Measurements from ENCODE around the gene HYAL3. TPM values are rescaled to one million over a fixed set of nuclear protein-coding genes. Genes with fewer than 3 reads are reported as not detected.

Gene HYAL3
- total and polyA plus RNA-seq, 2 of the 13 experiments (the other 11 are each of a cell fraction or from before 2014, with no cell fraction given): 5.5 to 10.4 TPM

- TF ChIP-seq HNF4A (CRISPR knock-in tag; IDR thresholded peaks at IDR 0.05) (no peak), ZNF432 (CRISPR knock-in tag; IDR thresholded peaks at IDR 0.05; ENCODE audit: borderline replicate concordance) (no peak), FOXO1 (CRISPR knock-in tag; IDR thresholded peaks at IDR 0.05) (no peak), SRSF4 (IDR thresholded peaks at IDR 0.05; ENCODE audit: low read depth, low read length, poor library complexity, severe bottlenecking) (no peak)
Measured at GRCh38 chr3:50339485-50340146, 40.4 kb upstream of the HYAL3 start (continued).

DNA sequence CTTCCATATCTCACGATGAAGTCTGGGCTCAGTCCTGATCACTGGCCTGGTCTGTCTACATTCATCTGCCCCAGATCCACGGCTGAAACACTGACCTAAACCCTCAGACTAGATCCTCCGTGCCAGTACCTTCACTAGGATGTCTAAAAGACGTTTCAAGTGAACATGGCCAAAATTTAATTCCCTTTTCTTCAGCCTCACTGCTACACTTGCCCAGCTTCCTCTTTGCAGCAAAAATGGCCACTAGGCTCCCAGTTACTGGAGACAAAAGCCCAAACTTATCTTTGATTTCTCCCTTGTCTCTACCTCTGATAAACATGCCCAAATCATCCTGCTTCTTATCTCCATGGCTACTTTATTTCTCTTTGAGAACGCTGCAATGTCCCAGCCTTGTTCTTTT lies 39.8 kb upstream of the HYAL3 start:
- Histone ChIP-seq H3K4me2 (ENCODE audit: low read depth, low read length) (no peak overlapping the region), H3K79me2 (ENCODE audit: insufficient read depth, low read length) (peaks cover 29% of the 10 kb centered on the region), H3K27me3 (ENCODE audit: control insufficient read depth in 1 of 2, insufficient read depth in 2 of 2, low read length in 2 of 2) (peaks cover 1 to 2% of the 10 kb centered on the region in 2 experiments; a peak in 1 of 5 replicates), H3K36me3 (replicated peaks in 1 of 2; ENCODE audit: control insufficient read depth in 1 of 2, insufficient read depth in 2 of 2, low read length in 2 of 2) (peaks cover 3 to 6% of the 10 kb centered on the region in 2 experiments; a peak in 1 of 5 replicates), H2AFZ (ENCODE audit: low read length) (no peak overlapping the region), H3K9ac (ENCODE audit: insufficient read depth, low read depth, low read length) (no peak overlapping the region), H4K20me1 (ENCODE audit: insufficient read depth, low read length) (peaks cover 5% of the 10 kb centered on the region), H3K4me3 (replicated peaks in 1 of 3; ENCODE audit: insufficient read depth in 1 of 3, low read depth in 2 of 3, low read length in 3 of 3) (no peak overlapping the region), H3K27ac (ENCODE audit: extremely low read length, insufficient read depth, low read length) (no peak overlapping the region), H3K4me1 (ENCODE audit: insufficient read depth, low read length) (peaks cover 61% of the 10 kb centered on the region), H3K9me3 (ENCODE audit: low read length) (no peaks in the 10 kb centered on the region)
- BruUV-seq (replicated peaks): no TSS peak
- ChIA-PET CTCF (ENCODE audit: low intra/inter-chr PET ratio, low total read pairs) (no interaction called here), POLR2A (interaction anchor here (3.4 kb wide), 1 partner anchor 11 kb away, joined by 60 read pairs; the partner anchor contains the start of genes CYB561D2 and NPRL2)
- 90% methylated on average over 5 of the region's 5 CpGs for WGBS (ENCODE audit: low lambda C conversion rate)
- intact Hi-C loops (cut with micrococcal nuclease; ENCODE audit: unreplicated experiment) (no loop called here), in situ Hi-C loops (cut with HindIII; ENCODE audit: extremely low pct_ligation_motif_present, low pct_unique_long_range_greater_than_20kb) (no loop called here)
- no peak for ATAC-seq
- no peak for DNase-seq (ENCODE audit: low spot score)
- TF ChIP-seq ONECUT2 (CRISPR knock-in tag; IDR thresholded peaks at IDR 0.05) (no peak), ZBED4 (CRISPR knock-in tag; IDR thresholded peaks at IDR 0.05; ENCODE audit: borderline replicate concordance) (no peak), ZNF232 (CRISPR knock-in tag; IDR thresholded peaks at IDR 0.05; ENCODE audit: borderline replicate concordance) (no peak)
- no peak for FAIRE-seq
